Measurements from ENCODE around the gene MINK1.
"Not testable (repeated sequence)": the region's sequence is repeated elsewhere in the genome, so short reads cannot be mapped to it uniquely, and the experiment has no call there.

The MINK1 gene

GRCh38 chr17:4840893-4841242, 7.7 kb downstream of the MINK1 start:
- H3K4me3 ChIP-seq (ENCODE audit: low read depth, low read length), result no peak overlapping the region
- no peak for DNase-seq (ENCODE audit: low read depth)

- no peak for DNase-seq (ENCODE audit: low read depth)
- H3K4me3 ChIP-seq (ENCODE audit: low read depth, low read length), result no peak overlapping the region
Observed at GRCh38 chr17:4842376-4842775, 9.2 kb downstream of the MINK1 start.

- no peak for DNase-seq (ENCODE audit: low read depth)
Observed at GRCh38 chr17:4843321-4844000, 10.3 kb downstream of the MINK1 start.

GRCh38 chr17:4845118-4845517, 12.0 kb downstream of the MINK1 start:
- DNase-seq (ENCODE audit: low read depth), result no peak
- no peak overlapping the region for H3K4me3 ChIP-seq (ENCODE audit: low read depth, low read length)

More at GRCh38 chr17:4843321-4844000, 10.3 kb downstream of the MINK1 start:
- no peak overlapping the region for H3K4me3 ChIP-seq (ENCODE audit: low read depth, low read length)

GRCh38 chr17:4846635-4847390, 13.7 kb downstream of the MINK1 start:
- DNase-seq (ENCODE audit: low read depth), result no peak
- no peak overlapping the region for H3K4me3 ChIP-seq (ENCODE audit: low read depth, low read length)

GRCh38 chr17:4849011-4849536, 15.9 kb downstream of the MINK1 start:
- no peak for DNase-seq (ENCODE audit: low read depth)
- H3K4me3 ChIP-seq (ENCODE audit: low read depth, low read length), result no peak overlapping the region

- H3K4me3 ChIP-seq (ENCODE audit: low read depth, low read length), result no peak overlapping the region
- no peak for DNase-seq (ENCODE audit: low read depth)
Observed at GRCh38 chr17:4850246-4850645, 17.1 kb downstream of the MINK1 start.

- DNase-seq (ENCODE audit: low read depth), result no peak
- no peak overlapping the region for H3K4me3 ChIP-seq (ENCODE audit: low read depth, low read length)
Observed at GRCh38 chr17:4851084-4851483, 17.9 kb downstream of the MINK1 start.

GRCh38 chr17:4852567-4853207, 19.5 kb downstream of the MINK1 start:
- no peak overlapping the region for H3K4me3 ChIP-seq (ENCODE audit: low read depth, low read length)
- no peak for DNase-seq (ENCODE audit: low read depth)

- no peak for DNase-seq (ENCODE audit: low read depth)
Observed at GRCh38 chr17:4853208-4853671, 20.1 kb downstream of the MINK1 start.

GRCh38 chr17:4854111-4854681, 21.1 kb downstream of the MINK1 start:
- no peak overlapping the region for H3K4me3 ChIP-seq (ENCODE audit: low read depth, low read length)
- peak; percentile 62 for DNase-seq (ENCODE audit: low read depth)

More at GRCh38 chr17:4853208-4853671, 20.1 kb downstream of the MINK1 start:
- H3K4me3 ChIP-seq (ENCODE audit: low read depth, low read length), result no peak overlapping the region

GRCh38 chr17:4856271-4856936, 23.3 kb downstream of the MINK1 start:
- H3K4me3 ChIP-seq (ENCODE audit: low read depth, low read length), result no peak overlapping the region
- DNase-seq (ENCODE audit: low read depth), result no peak

GRCh38 chr17:4856937-4857314, 23.8 kb downstream of the MINK1 start:
- DNase-seq (ENCODE audit: low read depth), result no peak

GRCh38 chr17:4857347-4857746, 24.2 kb downstream of the MINK1 start:
- not testable (repeated sequence) for H3K4me3 ChIP-seq (ENCODE audit: low read depth, low read length); DNase-seq (ENCODE audit: low read depth)

More at GRCh38 chr17:4856937-4857314, 23.8 kb downstream of the MINK1 start:
- H3K4me3 ChIP-seq (ENCODE audit: low read depth, low read length), result no peak overlapping the region

GRCh38 chr17:4858068-4858881, 25.1 kb downstream of the MINK1 start:
- no peak overlapping the region for H3K4me3 ChIP-seq (ENCODE audit: low read depth, low read length)

GRCh38 chr17:4858882-4859260, 25.7 kb downstream of the MINK1 start:
- no peak overlapping the region for H3K4me3 ChIP-seq (ENCODE audit: low read depth, low read length)

More at GRCh38 chr17:4858068-4858881, 25.1 kb downstream of the MINK1 start:
- no peak for DNase-seq (ENCODE audit: low read depth)

GRCh38 chr17:4859816-4860625, 26.9 kb downstream of the MINK1 start:
- H3K4me3 ChIP-seq (ENCODE audit: low read depth, low read length), result no peak overlapping the region

More at GRCh38 chr17:4858882-4859260, 25.7 kb downstream of the MINK1 start:
- no peak for DNase-seq (ENCODE audit: low read depth)

GRCh38 chr17:4860651-4861050, 27.5 kb downstream of the MINK1 start:
- H3K4me3 ChIP-seq (ENCODE audit: low read depth, low read length), result no peak overlapping the region
- DNase-seq (ENCODE audit: low read depth), result no peak

More at GRCh38 chr17:4859816-4860625, 26.9 kb downstream of the MINK1 start:
- no peak for DNase-seq (ENCODE audit: low read depth)

Measured in skeletal muscle cell (primary cell).